RWPE2 (cell line): ENCODE measurements around the gene ZNF484.
"Not testable (repeated sequence)": the region's sequence is repeated elsewhere in the genome, so short reads cannot be mapped to it uniquely, and the experiment has no call there.

Experiments
- ATAC-seq: fragments of 200-7000 bp; cut with Tn5 transposase; 3 replicates; pipeline ENCODE4 v1.9.1; 2021; ENCODE audit warnings: low read depth
- DNase-seq: peaks from one replicate; pipeline ENCODE4 v3.0.0-alpha.2; 2020; ENCODE audit warnings: low spot score
- H3K27ac ChIP-seq: fragments of 450-650 bp; 2 replicates; pipeline ENCODE4 v1.5.1; 2017; ENCODE audit warnings: mild to moderate bottlenecking; ENCODE audit not compliant: poor library complexity, severe bottlenecking
- H3K27me3 ChIP-seq: fragments of 250-450 bp; sonication (Bioruptor Pico); 2 replicates; pipeline ENCODE4 v1.5.1; 2021; ENCODE audit warnings: mild to moderate bottlenecking, moderate library complexity; ENCODE audit not compliant: insufficient read depth, poor library complexity, severe bottlenecking
- H3K36me3 ChIP-seq: fragments of 250-450 bp; sonication (Bioruptor Pico); 2 replicates; pipeline ENCODE4 v1.5.1; 2020; ENCODE audit warnings: low read depth, mild to moderate bottlenecking, moderate library complexity
- H3K4me1 ChIP-seq: fragments of 250-450 bp; sonication (Bioruptor Pico); 2 replicates; pipeline ENCODE4 v1.5.1; 2021; ENCODE audit warnings: mild to moderate bottlenecking, moderate library complexity; ENCODE audit not compliant: insufficient read depth, poor library complexity, severe bottlenecking
- H3K4me3 ChIP-seq: fragments of 250-450 bp; sonication (Bioruptor Pico); 2 replicates; pipeline ENCODE4 v1.5.1; 2021; ENCODE audit warnings: mild to moderate bottlenecking, moderate library complexity; ENCODE audit not compliant: severe bottlenecking
- H3K9me3 ChIP-seq: fragments of 250-450 bp; sonication (Bioruptor Pico); 2 replicates; pipeline ENCODE4 v1.5.1; 2021; ENCODE audit warnings: mild to moderate bottlenecking, moderate library complexity; ENCODE audit not compliant: severe bottlenecking
- CTCF ChIP-seq: fragments of 450-650 bp; IDR thresholded peaks from one replicate; pipeline ENCODE4 v1.5.1; 2017; ENCODE audit warnings: mild to moderate bottlenecking, moderate library complexity; ENCODE audit not compliant: poor library complexity, severe bottlenecking

Gene ZNF484

GRCh38 chr9:92798358-92798757 lies 79.5 kb downstream of the ZNF484 start:
- no peaks in the 10 kb centered on the region for H3K27me3 ChIP-seq
- DNase-seq (no peak), ATAC-seq (no peak)
- TF ChIP-seq CTCF: no peak
- H3K4me1 ChIP-seq: peaks cover 9% of the 10 kb centered on the region
- H3K36me3 ChIP-seq: no peaks in the 10 kb centered on the region
- no peak overlapping the region for H3K4me3 ChIP-seq
- no peaks in the 10 kb centered on the region for H3K9me3 ChIP-seq
- H3K27ac ChIP-seq: no peak overlapping the region

GRCh38 chr9:92796337-92796804 lies 81.5 kb downstream of the ZNF484 start:
- H3K4me1 ChIP-seq, H3K4me3 ChIP-seq, H3K27me3 ChIP-seq, ATAC-seq, H3K36me3 ChIP-seq, H3K27ac ChIP-seq, DNase-seq, H3K9me3 ChIP-seq: not testable (repeated sequence)

GRCh38 chr9:92795598-92796336 lies 82.1 kb downstream of the ZNF484 start:
- TF ChIP-seq CTCF: no peak
- Histone ChIP-seq H3K9me3 (no peaks in the 10 kb centered on the region), H3K27ac (no peak overlapping the region), H3K36me3 (no peaks in the 10 kb centered on the region), H3K4me1 (peaks cover 8% of the 10 kb centered on the region), H3K4me3 (no peak overlapping the region), H3K27me3 (no peaks in the 10 kb centered on the region)
- ATAC-seq (no peak), DNase-seq (no peak)
